SHP77 treated with DMSO at 0.1 percent for 48 hours (cell line): ENCODE results near the gene GRAMD1A.
"Not testable (repeated sequence)": the region's sequence is repeated elsewhere in the genome, so short reads cannot be mapped to it uniquely, and the experiment has no call there.

ENCODE experiments used
- DNase-seq: peaks from one replicate; lab custom pipeline; 2025; lab: John Stamatoyannopoulos, UW

GRAMD1A gene

GRCh38 chr19:35021016-35021415 lies 20.9 kb downstream of the GRAMD1A start:
- no peak for DNase-seq

GRCh38 chr19:35021596-35021995 lies 21.5 kb downstream of the GRAMD1A start:
- no peak for DNase-seq

GRCh38 chr19:35022460-35022859 lies 22.3 kb downstream of the GRAMD1A start:
- DNase-seq, result no peak

- no peak for DNase-seq
Measured at GRCh38 chr19:35023428-35023827, 23.3 kb downstream of the GRAMD1A start.

DNA sequence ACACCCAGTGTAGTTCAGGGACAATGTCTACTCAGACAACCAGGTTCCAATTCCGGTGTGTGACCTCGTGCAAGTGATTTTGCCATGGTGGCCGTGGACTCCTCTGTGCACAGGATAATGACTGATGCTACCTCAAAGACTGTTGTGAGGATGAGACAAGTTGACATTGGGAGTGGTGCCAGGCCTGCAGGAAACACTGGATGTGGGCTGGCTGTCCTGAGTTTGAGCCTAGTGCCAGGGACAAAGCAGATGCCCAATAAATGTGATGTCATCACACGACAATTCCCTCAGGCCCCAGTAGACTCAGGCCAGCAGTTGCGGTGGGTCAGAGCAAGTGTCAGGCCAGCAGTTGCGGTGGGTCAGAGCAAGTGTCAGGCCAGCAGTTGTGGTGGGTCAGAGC lies 24.0 kb downstream of the GRAMD1A start:
- DNase-seq, result no peak

DNA sequence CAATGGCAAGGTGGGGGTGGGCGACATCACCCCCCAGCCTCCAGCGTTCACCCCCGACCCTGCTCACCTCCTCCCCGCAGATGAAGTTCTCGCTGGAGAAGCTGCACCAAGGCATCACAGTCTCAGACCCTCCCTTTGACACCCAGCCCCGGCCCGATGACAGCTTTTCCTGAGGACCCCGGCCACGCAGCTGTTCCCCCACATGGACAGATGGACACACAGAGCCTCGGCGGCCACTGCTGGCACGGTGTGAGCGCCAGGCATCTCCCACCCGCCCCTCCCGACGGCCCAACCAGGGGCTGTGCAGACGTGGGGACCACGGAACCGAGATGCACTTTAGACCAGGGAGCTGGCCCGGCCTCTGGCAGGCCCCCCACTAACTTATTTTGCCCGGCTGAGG lies 25.8 kb downstream of the GRAMD1A start:
- DNase-seq, result no peak

- no peak for DNase-seq
Measured at GRCh38 chr19:35026418-35026817, 26.3 kb downstream of the GRAMD1A start.

DNA sequence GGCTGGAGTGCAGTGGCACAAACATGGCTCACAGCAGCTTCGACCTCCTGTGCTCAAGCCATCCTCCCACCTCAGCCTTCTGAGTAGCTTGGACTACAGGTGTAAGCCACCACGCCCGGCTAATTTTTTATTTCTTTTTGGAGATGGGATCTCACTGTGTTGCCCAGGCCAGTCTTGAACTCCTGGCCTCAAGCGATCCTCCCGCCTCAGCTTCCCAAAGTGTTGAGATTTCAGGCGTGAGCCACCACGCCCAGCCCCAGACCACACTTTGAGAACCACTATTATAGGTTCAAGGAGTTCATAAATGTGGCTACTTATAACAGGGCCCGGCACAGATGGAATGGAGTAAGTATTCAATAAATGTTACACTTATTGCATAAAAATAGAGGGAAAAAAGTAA lies 26.9 kb downstream of the GRAMD1A start:
- no peak for DNase-seq

DNA sequence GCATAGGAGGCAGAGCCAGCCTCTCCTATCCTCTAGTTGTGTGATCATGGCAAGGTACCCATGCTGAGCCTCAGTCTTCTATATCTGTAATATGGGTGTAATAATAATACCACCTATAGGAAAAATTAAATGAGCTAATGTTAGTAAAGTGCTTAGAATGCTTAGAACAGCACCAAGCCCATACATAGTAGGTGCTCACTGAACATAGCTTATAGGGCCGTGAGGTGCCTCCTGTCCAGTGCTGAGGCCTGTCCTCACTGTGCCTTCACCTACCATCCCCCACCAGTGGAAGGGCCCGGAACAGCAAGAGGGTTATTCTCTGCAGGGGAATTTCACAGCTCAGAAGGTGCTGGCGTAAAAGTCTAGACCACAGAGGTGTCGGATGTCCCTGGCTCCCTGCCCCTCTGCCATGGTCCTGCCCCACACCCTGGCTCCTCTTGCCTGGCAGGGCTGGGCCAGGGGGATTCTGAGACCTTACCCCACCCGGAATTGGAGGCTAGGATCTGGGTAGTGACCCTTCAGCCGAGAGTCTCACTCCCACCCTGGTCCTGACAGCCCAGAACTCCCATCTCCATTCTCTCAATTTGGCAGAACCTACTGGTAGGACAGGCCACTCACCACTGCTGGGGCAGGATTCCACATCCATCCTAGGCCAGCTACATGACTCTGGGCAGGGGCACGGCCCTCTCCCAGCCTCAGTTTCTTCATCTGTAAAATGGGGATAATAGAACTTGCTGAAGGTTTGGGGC lies 27.9 kb downstream of the GRAMD1A start:
- DNase-seq, result no peak

DNA sequence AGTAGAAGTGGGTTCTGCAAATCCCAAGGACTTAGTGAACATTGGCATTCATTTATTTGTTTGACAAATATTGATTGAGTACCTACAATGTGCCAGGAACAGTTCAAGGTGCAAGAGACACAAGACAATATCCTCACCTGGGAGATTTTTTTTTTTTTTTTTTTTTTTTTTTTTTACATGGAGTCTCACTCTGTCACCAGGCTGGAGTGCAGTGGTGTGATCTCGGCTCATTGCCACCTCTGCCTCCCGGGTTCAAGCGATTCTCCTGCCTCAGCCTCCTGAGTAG lies 28.4 kb downstream of the GRAMD1A start:
- DNase-seq, result not testable (repeated sequence)

DNA sequence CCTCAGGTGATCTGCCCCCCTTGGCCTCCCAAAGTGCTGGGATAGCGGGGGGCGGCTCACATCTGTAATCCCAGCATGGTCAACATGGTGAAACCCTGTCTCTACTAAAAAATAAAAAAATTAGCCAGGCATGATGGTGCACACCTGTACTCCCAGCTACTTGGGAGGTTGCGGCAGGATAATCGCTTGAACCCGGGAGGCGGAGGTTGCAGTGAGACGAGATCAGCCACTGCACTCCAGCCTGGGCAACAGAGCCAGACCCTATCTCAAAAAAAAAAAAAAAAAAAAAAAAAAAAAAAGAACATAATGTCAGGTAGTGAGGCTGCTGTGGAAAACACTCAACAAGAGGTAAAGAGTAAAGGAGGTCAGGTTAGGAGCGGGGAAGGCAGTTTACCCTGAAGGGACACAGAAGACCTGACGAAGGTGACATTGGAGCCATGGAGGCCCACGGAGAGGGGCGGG lies 29.2 kb downstream of the GRAMD1A start:
- not testable (repeated sequence) for DNase-seq

DNA sequence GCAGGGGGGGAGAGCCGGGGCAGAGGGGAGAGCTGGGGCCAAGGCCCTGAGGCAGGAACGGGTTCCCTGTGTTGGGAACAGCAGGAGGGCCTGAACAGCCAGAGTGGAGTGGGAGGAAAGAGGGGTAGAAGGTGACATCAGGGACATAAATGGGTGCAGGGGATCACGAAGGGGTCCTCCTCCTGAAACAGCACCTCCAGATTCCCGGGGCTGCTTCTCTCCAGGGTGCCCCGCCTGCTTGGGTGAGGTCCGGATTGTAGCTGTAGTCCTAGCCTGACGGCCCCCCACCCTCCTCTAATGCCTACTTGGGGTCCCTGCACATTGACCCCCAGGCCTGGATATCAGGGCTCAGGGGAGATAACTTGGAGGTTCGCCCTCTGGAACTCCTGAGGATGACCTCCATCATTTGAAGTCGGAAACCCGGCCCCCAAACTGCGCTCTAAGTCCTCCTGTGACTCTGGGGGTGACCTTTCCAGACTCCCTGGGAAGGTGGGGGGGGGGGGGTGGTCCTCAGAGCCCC lies 29.7 kb downstream of the GRAMD1A start:
- no peak for DNase-seq

DNA sequence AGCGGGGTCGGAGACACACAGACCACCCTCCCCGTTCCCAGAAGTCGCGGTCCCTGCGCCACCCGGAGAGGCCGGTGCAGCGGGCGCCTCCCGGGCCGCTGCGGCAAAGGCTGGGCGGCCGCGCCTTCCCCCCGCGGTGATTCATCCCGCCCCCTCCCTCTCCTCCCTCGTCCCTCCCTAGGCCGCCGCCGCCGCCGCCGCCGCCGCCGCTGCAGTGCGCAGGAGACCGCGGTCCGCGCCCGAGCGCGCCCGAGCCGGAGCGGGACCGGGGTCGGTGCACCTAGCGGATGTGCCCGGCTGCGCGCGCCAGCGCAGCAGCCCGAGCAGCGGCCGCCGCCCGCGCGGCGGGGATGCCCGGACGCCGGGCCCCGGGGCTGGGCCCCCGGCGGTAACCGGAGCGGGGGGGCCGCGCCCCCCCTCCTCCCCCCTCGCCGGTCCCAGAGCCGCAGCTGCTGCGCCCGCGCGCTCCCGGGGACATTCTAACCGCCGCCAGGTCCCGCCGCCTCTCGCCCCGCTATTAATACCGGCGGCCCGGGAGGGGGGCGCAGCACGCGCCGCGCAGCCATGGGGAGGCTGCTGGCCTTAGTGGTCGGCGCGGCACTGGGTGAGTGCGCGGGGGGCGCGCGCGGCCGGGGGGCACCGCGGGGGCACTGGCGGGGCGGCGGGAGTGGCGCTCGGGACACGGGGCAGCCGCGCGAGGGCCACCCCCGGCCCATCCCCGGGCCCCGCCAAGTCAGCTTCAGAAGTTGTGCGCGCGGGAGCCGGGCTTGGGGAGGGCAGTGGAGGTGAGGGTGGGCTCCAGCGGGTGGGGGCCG lies 30.3 kb downstream of the GRAMD1A start, which contains the start of gene SCN1B:
Gene SCN1B (plus strand): TSS at position 214 of the 815 bp plus-strand sequence. CDS start 351 bp downstream, at position 565.
- no peak for DNase-seq

GRCh38 chr19:35031072-35031881 lies 31.2 kb downstream of the GRAMD1A start:
- no peak for DNase-seq

GRCh38 chr19:35032356-35032865 lies 32.3 kb downstream of the GRAMD1A start:
- DNase-seq, result no peak

- no peak for DNase-seq
Measured at GRCh38 chr19:35033067-35034004, 33.2 kb downstream of the GRAMD1A start.

DNA sequence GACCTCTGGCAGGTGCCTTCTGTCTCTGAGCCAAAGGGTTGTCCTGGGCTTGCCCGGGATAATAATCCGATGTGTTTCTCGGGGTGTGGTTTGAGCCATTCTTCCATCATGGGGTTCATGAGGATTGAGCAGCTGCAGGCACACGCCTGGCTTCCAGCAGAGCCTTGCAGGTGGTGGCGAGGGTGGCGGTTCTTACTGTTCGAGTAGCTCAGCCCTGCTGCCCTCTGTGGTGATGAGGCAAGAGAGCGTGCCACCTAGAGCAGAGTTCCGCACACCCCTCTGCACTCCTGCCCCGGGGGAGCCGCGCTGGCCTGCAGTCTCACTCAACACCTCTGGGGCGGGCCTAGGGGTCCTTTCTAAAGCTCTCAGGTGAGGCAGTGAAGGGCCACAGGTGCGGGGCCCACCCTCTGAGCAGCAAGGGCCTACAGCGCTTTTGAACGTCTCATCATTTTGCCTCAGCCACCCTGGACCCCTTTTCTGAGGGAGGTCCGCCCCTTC lies 33.9 kb downstream of the GRAMD1A start:
- no peak for DNase-seq

- DNase-seq, result no peak
Measured at GRCh38 chr19:35034588-35035382, 34.7 kb downstream of the GRAMD1A start.

DNA sequence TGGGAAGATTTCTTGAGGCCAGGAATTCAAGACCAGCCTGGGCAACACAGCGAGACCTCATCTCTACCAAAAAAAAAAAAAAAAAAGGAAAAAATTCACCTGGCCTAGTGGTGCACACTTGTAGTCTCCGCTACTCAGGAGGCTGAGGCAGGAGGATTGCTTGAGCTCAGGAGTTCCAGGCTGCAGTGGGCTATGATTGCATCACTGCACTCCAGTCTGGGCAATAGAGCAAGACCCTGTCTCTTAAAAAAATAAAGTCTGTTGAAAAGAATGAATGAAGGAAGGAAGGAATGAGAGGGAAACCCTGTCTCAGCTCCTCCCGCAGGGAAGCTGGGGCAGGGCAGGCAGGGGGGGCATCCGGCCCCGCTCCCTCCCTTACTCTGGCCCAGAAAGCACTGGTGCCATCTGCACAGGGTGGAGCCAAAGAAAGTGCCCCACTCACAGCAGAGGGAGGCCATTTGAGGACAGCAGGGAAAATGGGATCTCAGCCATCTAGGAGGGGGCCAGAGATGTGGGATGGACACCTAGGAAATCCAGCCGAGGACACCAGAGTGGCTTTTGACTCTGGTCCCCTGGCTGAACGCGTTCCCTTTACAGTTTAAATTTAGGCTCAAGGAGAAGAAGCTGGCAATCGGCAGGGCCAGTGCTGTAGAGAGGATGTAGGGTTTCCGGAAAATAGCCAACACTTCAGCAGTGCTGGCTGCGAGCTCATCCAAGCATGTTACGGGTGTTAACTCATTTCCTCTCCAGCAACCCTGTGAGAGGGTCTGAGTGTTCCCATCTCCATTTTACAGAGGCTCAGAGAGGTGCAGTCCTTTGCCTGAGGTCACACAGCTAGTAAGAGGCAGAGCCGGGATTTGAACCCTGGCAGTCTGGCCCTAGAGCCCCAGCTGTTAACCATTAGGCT lies 37.8 kb downstream of the GRAMD1A start:
- no peak for DNase-seq
